Fibroblast of the conjunctiva (primary cell): ENCODE results near the gene CEACAM5.
A peak's percentile ranks its signal among the peaks of the same experiment; 100 is the strongest.
"Not testable (repeated sequence)": the region's sequence is repeated elsewhere in the genome, so short reads cannot be mapped to it uniquely, and the experiment has no call there.

Source experiments
- DNase-seq: peaks from one replicate; pipeline ENCODE4 v3.0.0-alpha.2; 2010; ENCODE audit warnings: low read depth

The CEACAM5 gene

GRCh38 chr19:41740415-41741243 lies 32.2 kb downstream of the CEACAM5 start:
- no peak for DNase-seq

GRCh38 chr19:41741244-41741554 lies 32.8 kb downstream of the CEACAM5 start:
- DNase-seq, result no peak

- no peak for DNase-seq
These were observed 36.4 kb downstream of the CEACAM5 start for GRCh38 chr19:41744850-41745249.

GRCh38 chr19:41745756-41746155 lies 37.3 kb downstream of the CEACAM5 start:
- no peak for DNase-seq

- peak; percentile 13 for DNase-seq
These were observed 38.3 kb downstream of the CEACAM5 start for GRCh38 chr19:41746593-41747227.

DNA sequence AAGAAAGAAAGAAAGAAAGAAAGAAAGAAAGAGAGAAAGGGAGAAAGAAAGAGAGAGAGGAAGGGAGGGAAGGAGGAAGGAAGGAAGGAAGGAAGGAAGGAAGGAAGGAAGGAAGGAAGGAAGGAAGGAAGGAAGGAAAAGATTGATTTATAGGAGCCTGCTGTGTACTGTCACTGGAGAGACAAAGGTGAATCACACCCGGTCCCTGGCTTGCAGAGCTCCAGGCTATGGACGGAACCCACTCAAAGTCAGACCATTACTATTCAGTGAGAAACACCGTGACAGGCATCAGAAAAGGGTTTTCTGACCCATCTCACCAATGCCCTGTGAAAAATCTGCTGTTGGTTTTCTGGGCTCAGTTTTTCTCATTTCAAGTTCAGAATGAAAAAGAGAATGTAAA lies 39.6 kb downstream of the CEACAM5 start:
- no peak for DNase-seq

- DNase-seq, result not testable (repeated sequence)
These were observed 42.1 kb downstream of the CEACAM5 start for GRCh38 chr19:41750248-41751134.

DNA sequence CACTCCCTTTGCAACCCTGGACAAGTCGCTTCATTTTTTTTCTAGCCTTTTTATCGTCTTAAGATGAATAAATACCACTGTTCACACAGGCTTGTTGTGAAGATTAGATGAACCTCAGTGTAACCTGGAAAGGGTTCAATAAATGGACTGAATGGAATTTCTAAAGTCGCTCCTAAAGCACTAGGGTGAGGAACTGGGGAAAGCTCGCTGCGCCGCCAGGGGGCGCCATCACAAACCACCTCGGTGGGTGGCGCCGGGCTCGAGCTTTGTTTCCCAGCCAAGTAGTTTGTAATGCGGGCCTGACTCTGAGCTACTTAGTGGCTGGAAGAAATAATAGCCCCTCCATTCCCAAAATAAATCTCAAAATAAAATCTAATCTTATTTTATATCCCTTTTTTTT lies 44.7 kb downstream of the CEACAM5 start:
- DNase-seq, result no peak

DNA sequence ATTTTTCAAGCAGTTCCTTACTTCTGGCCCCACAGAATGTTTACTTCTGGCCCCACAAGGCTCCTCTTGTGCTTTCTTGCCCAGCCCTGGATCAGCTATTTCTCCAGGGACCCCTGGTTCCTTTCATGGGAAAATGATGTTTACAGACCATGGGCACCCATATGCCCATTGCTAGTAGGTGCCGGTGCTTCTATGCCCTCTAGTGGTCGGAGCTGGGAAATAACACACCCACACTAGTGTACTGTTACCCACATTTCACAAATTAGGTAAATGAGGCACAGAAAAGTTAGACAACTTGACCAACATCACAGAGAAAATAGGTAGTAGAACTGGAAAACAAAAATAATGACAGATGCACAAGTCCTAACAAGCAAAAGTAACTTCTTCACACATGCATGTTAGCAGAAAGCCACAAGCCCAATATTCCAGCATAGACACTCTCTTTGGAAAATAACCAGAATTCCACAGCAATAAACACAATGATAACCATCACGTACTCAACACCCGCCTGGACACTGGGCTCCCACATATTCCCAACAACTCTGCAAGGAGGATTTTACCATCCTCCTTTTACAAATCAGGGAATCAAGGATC lies 45.6 kb downstream of the CEACAM5 start:
- DNase-seq, result peak; percentile 3

DNA sequence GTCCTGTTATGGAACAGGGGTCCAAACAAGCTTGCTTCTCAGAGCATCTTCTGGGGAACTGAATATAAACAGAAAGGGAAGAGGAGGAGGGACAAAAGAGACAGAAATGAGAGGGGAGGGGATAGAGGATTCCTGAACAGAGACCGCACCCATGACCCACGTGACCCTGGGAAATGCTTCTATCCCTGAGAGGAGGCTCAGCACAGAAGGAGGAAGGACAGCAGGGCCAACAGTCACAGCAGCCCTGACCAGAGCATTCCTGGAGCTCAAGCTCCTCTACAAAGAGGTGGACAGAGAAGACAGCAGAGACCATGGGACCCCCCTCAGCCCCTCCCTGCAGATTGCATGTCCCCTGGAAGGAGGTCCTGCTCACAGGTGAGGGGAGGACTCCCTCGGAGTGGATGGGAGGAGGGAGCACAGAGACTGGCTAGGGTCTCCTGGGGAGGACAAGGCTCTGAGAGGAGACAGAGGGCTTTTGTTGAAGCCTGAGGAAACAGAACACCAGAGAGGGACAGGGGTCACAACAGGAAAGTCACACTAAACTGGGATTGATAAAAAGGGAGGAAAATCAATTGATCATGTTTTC lies 47.0 kb downstream of the CEACAM5 start, which contains the start of gene CEACAM6:
CEACAM6 (plus strand) TSS at position 203 of the 586 bp plus-strand sequence; CDS start at position 312, 109 bp downstream.
- DNase-seq, result no peak

DNA sequence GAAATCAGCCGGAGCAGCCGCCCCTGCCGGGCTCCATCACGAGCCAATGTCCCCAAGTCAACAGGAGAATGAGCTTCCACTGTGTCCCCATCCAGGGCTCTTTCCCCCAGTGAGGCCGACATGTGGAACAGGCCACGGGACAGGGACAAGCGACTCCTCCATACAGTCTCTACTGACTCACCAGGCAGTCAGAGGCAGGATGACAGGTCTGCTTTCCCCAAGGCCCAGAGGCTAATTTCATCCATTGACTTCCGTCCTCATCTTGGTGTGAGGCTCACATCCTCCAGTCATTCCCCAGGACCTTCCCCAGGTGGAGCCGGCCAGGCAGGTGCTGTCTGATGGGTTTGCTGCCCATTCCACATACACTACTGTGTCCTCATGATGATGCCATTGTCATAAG lies 50.4 kb downstream of the CEACAM5 start:
- DNase-seq, result no peak

- DNase-seq, result no peak
These were observed 58.7 kb downstream of the CEACAM5 start for GRCh38 chr19:41767115-41767514.

DNA sequence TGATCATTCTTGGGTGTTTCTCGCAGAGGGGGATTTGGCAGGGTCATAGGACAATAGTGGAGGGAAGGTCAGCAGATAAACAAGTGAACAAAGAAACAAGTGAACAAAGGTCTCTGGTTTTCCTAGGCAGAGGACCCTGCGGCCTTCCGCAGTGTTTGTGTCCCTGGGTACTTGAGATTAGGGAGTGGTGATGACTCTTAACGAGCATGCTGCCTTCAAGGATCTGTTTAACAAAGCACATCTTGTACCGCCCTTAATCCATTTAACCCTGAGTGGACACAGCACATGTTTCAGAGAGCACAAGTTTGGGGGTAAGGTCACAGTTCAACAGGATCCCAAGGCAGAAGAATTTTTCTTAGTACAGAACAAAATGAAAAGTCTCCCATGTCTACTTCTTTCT lies 59.7 kb downstream of the CEACAM5 start:
- DNase-seq, result not testable (repeated sequence)

- no peak for DNase-seq
These were observed 61.2 kb downstream of the CEACAM5 start for GRCh38 chr19:41769608-41770007.

GRCh38 chr19:41771410-41771809 lies 63.0 kb downstream of the CEACAM5 start:
- no peak for DNase-seq

- no peak for DNase-seq
These were observed 66.1 kb downstream of the CEACAM5 start for GRCh38 chr19:41774515-41774980.

DNA sequence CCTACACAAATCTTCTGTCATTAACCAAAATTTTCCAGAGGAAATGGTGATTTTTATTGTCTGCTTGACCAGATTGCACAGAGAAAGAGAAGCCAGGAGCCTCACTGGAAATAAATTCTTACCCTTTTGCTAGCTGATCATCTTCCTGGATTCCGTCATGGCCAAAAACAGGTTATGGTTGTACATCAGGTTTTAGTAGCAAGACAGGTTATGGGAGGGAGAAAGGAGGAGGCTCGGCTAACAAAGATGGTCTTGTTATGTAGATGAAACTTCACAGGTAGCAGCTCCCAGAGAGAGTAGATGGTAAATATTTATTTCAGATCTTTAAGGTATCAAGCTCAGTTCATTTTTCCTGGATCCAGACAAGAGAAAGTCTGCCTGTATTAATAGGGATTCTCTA lies 68.3 kb downstream of the CEACAM5 start:
- no peak for DNase-seq
